ENCODE results near the gene SENP2. TPM values are rescaled to one million over a fixed set of nuclear protein-coding genes. Genes with fewer than 3 reads are reported as not detected.
"Not testable (repeated sequence)": the region's sequence is repeated elsewhere in the genome, so short reads cannot be mapped to it uniquely, and the experiment has no call there.

Gene SENP2
- total RNA-seq, 1 donor from 2014 or later: 22.9 TPM

DNA sequence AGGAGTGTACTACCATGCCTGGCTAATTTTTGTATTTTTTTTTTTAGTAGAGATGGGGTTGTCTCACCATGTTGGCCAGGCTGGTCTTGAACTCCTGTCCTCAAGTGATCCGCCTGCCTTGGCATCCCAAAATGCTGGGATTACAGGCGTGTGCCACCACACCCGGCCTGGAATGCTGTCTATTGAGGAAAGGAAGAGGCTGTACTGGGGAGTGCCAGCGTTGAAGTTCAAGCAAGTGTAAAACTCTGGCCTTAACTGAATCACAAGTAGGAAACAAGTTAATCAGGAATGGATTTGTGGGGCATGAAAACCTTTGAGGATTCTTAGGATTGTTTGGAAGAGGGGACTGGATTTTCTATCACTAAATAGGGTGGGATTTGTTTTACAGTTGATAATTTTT, 1.4 kb upstream of the SENP2 start:
- no peak for DNase-seq (ENCODE audit: extremely low read depth, low read depth, low spot score)

- no peak for DNase-seq (ENCODE audit: extremely low read depth, low read depth, low spot score)
These were observed 607 bp upstream of the SENP2 start for GRCh38 chr3:185585518-185585858.

- no peak for DNase-seq (ENCODE audit: extremely low read depth, low read depth, low spot score)
These were observed 568 bp downstream of the SENP2 start for GRCh38 chr3:185586686-185587039.

DNA sequence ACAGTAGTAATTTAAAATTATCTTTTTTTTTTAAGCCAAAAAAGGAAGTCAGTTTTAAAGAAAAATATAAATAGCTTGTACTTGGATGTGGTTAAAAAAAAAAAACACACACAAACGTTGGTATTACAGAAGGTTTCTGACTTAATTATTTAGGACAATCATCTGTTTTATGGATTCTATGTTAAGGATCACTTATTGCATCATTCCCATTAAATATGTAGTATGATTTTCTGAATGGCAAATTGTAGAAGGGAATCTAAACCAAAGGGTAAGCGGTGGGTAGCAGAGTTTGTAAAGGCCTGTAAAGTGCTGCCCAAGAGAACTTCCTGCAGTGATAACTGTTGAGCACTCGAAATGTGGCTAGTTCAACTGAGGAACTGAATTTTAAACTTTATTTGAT, 8.0 kb downstream of the SENP2 start:
- no peak for DNase-seq (ENCODE audit: extremely low read depth, low read depth, low spot score)

DNA sequence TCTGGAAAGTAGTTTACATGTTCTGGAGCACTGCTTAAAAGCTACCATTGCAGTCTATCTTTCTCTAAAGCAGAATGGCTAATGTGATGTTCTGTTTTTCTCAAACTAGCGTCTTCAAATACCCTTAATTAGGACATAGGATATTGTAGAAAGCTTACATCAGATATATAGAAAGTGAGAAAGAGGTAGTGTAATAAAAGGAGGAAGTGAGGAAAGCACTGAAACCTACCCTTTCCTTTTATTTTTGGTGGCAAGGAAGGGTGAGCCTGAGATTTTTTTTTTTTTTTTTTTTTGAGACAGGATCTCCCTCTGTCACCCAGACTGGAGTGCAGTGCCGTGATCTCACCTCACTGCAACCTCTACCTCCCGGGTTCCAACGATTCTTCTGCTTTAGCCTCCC, 9.4 kb downstream of the SENP2 start:
- DNase-seq (ENCODE audit: extremely low read depth, low read depth, low spot score): no peak

- no peak for DNase-seq (ENCODE audit: extremely low read depth, low read depth, low spot score)
These were observed 19.5 kb downstream of the SENP2 start for GRCh38 chr3:185605566-185605965.

GRCh38 chr3:185606196-185606595, 20.1 kb downstream of the SENP2 start:
- no peak for DNase-seq (ENCODE audit: extremely low read depth, low read depth, low spot score)

- no peak for DNase-seq (ENCODE audit: extremely low read depth, low read depth, low spot score)
These were observed 26.9 kb downstream of the SENP2 start for GRCh38 chr3:185613016-185613415.

GRCh38 chr3:185623939-185624665, 38.0 kb downstream of the SENP2 start:
- DNase-seq (ENCODE audit: extremely low read depth, low read depth, low spot score): no peak

- no peak for DNase-seq (ENCODE audit: extremely low read depth, low read depth, low spot score)
These were observed 39.7 kb downstream of the SENP2 start for GRCh38 chr3:185625784-185626183.

DNA sequence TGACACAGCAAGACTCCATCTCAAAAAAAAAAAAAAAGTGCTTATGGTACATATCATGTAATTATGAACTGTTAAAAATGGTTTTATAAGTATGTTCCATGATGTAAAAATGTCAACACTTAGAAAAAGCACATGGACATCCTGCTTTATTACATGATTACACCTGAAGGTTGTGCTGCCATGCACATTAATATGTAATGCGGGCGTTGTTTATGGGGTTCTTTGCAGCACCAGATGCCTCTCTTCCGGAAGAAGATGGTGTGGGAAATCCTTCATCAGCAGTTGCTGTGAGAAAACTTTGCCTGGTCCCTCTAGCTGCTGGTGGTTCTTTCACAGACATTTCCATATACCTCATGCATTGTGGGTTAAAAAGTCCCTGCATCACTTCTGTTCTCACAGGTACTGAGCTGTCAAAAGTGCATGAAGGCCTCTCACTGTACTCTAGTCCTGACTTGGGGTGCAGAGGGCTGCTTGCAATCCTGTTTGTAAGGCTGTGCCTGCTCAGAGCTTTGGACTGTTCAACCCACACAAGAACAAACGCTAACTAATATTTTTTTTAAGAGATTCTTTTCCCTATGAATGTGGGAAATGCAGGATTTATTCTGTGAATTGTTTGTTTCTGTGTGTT, 43.6 kb downstream of the SENP2 start:
- DNase-seq (ENCODE audit: extremely low read depth, low read depth, low spot score): no peak

DNA sequence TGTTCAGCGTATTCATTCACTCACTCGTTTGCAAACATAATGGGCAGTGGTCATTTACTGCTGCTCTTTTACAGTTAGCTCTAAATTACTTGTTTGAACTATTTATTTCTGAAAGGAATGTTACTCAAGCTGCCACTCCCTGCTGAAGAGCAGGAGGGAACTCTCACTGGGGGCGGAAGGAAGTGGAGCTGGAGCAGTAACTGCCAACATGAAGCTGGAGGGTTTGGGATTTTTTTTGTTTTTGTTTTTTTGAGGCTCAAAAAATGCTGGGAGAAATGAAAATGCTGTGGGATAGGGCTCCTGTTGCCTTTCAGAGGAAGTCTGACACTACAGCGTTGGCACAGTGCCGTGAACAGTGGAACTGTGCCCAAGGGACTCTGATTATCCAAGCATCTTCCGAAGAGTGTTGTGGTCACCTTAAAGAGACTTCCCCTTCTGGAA, 44.1 kb downstream of the SENP2 start:
- peak; percentile 23 for DNase-seq (ENCODE audit: extremely low read depth, low read depth, low spot score)

DNA sequence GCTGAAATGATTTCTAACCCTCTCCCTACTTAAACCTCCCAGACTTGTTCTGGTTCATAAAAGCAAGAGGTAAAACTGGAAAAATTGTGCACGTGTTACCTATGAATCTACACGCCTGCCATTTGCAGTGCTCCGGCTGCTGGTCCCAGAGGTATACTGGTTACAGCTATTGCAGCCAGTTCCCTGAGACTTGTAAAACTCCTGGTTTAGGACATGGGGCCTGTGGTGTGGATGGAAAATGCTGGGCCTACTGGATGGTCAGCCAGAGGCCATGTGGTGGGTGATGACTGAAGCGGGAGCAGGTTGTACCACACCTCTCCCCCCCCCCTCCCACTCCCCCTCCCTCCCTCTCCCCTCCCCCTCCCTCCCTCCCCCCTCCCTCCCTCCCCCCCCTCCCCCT, 45.0 kb downstream of the SENP2 start:
- no peak for DNase-seq (ENCODE audit: extremely low read depth, low read depth, low spot score)

GRCh38 chr3:185631508-185632206, 45.6 kb downstream of the SENP2 start:
- no peak for DNase-seq (ENCODE audit: extremely low read depth, low read depth, low spot score)

DNA sequence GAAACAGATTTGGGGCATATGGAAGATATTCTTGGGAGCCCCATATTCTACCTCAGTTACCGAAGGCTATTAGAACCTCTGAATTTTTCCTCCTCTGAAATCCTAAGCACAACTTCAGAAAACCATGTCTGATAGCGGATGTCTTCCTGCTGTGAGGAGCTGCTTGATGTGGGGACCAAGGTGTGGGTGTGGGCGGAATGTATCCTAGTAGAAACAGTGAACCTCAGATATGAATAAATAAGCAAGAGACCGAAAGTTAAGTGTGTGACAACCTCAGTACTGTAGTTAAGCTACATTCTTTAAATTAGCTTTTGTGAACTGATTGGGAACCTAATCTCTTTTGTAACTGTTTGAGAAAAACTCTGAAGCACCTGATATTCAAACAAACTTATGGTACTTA, 46.9 kb downstream of the SENP2 start:
- DNase-seq (ENCODE audit: extremely low read depth, low read depth, low spot score): no peak

DNA sequence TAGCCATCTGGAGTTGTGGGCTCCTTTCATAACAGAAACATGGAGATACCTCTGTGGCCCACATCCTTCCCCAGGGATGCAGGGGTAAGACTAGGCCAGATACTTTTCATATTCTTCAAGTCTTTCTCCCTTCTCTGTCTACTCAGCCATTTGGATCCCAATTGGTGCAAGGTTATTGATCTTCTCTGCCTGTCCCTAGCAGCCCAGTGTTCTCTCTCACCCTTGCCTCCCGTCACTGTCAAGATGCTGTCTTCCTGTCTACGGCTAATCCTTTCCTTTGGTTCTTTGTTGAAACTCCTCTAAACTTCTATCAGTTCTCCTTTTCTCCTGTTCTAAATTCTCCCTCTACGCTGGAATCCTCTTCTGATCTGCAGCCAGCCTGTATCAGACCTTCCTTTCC, 51.3 kb downstream of the SENP2 start:
- no peak for DNase-seq (ENCODE audit: extremely low read depth, low read depth, low spot score)

- not testable (repeated sequence) for DNase-seq (ENCODE audit: extremely low read depth, low read depth, low spot score)
These were observed 52.6 kb downstream of the SENP2 start for GRCh38 chr3:185638651-185639050.

DNA sequence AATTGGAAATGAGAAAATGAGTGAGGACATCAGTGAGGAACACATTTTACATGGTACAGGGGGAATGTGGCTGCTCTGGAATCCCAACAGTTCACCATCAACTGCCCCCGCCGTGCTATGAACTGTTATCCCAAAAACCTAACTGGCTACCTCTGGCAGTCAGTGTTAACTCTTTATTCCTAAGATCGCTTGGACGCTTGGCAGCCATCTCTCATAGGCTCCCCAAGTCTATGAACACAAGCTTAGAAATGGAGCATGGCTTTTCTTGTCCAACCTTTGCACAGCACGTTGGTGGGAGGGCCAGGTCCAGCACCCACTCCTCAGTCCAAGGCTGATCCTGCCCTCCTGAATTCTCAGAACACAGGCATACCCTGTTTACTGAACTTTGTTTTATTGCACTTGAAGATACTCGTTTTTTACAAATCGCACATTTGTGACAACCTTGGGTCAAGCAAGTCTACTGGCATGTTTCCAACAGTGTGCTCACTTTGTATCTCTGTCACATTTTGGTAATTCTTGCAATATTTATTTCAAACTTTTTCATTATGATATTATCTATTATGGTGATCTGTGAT, 53.6 kb downstream of the SENP2 start:
- DNase-seq (ENCODE audit: extremely low read depth, low read depth, low spot score): no peak

DNA sequence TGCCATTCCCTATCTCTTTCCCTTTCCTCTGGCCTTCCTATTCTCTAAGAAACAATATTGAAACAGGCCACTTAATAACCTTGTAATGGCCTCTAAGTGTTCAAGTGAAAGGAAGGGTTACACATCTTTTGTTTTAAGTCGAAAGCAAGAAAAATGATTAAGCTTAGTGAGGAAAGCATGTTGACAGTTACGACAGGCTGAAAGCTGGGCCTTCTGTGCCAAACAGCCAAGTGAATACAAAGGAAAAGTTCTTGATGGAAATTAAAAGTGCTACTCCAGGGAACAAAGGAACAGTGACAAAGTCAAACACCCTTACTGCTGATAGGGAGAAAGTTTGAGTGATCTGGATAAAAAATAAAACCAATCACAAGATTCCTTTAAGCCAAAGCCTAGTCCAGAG, 54.2 kb downstream of the SENP2 start:
- no peak for DNase-seq (ENCODE audit: extremely low read depth, low read depth, low spot score)

DNA sequence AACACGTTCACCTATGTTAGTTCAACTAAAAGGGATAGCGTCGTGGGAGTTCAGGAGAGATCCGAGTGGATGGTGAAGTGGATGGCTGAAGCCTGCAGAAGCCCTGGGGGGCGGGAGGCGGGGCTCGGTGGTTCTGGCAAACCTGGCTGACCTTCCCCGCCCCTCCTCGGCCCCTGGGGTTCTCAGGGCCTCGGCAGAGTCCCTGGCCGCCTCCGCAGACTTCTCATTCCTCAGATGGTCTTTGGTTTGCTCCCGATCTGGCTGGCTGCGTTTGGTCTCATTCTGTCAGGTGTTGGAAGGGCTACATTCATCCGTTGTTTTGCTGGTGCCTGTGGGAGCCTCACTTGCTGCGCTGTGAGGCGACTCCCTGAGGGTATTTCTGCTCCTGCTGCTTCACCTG, 59.1 kb downstream of the SENP2 start:
- not testable (repeated sequence) for DNase-seq (ENCODE audit: extremely low read depth, low read depth, low spot score)

GRCh38 chr3:185645596-185646381, 59.7 kb downstream of the SENP2 start:
- no peak for DNase-seq (ENCODE audit: extremely low read depth, low read depth, low spot score)

Measured in glomerular endothelial cell (primary cell).